ENCODE data around the gene NINJ1.
A peak's percentile ranks its signal among the peaks of the same experiment; 100 is the strongest.

The NINJ1 gene

GRCh38 chr9:93134015-93134739 is at the start of gene NINJ1:
Gene NINJ1, minus strand, starts transcription at chr9:93134251. Its CDS starts 34 bp downstream, at chr9:93134217.
- H3K9ac ChIP-seq (ENCODE audit: low read length in 5 of 5), result peak within 1 kb of the TSS; percentile 68 to 96 (median 84)
- H3K4me1 ChIP-seq (ENCODE audit: control insufficient read depth in 5 of 5, insufficient read depth in 5 of 5, low read length in 5 of 5), result peaks cover 10 to 68% (median 59%) of the 10 kb centered on the region in 5 donors
- peak within 1 kb of the TSS; percentile 74 to 84 (median 77) for H3K4me3 ChIP-seq (ENCODE audit: low read depth in 1 of 5, low read length in 5 of 5)
- peaks cover 0 to 6% (median 5%) of the 10 kb centered on the region in 5 donors for H3K9me3 ChIP-seq (ENCODE audit: control insufficient read depth in 5 of 5, low read length in 5 of 5)
- no peaks in the 10 kb centered on the region for H3K36me3 ChIP-seq (ENCODE audit: control insufficient read depth in 5 of 5, insufficient read depth in 5 of 5, low read length in 5 of 5)
- H3K27me3 ChIP-seq (ENCODE audit: control insufficient read depth in 5 of 5, insufficient read depth in 4 of 5, low read length in 5 of 5), result peaks cover 0 to 4% (median 0%) of the 10 kb centered on the region in 5 donors
- H3K27ac ChIP-seq (ENCODE audit: low read depth, low read length), result peak within 1 kb of the TSS; percentile 88

DNA sequence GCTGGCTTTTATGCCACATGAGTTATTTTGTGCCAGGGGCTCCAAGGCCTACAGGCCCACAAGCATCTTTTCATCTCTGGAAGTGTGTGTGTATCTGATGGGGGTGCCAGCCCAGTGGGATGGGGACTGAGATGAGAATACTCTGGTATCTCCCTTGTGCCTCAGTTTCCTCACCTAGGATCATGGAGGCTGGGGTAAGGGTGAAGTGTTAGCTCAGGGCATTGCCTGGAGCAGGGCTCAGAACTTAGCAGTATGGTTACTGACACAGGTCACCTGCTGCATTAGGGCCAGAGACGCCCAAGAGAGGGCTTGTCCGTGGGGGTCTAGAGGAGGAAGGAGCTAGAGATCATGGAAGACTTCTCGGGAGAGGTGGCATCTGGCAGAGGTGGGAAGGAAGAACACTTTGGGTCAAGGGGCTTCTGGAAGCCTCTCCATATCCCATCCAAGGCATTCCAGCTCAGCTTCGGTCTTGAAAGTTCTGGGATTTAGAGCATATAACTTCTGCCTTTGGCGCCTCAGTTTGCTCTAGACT is 49.1 kb upstream of the NINJ1 start:
- Histone ChIP-seq H3K9me3 (ENCODE audit: control insufficient read depth in 5 of 5, low read length in 5 of 5) (no peaks in the 10 kb centered on the region), H3K9ac (ENCODE audit: low read length in 5 of 5) (no peak overlapping the region), H3K27ac (ENCODE audit: low read depth, low read length) (no peak overlapping the region), H3K4me3 (ENCODE audit: low read depth in 1 of 5, low read length in 5 of 5) (peak overlapping the region in 4 of 5 donors; percentile 22 to 61 (median 49)), H3K36me3 (ENCODE audit: control insufficient read depth in 5 of 5, insufficient read depth in 5 of 5, low read length in 5 of 5) (no peaks in the 10 kb centered on the region), H3K27me3 (ENCODE audit: control insufficient read depth in 5 of 5, insufficient read depth in 4 of 5, low read length in 5 of 5) (peaks cover 22 to 47% (median 42%) of the 10 kb centered on the region in 5 donors), H3K4me1 (ENCODE audit: control insufficient read depth in 5 of 5, insufficient read depth in 5 of 5, low read length in 5 of 5) (peaks cover 2 to 14% (median 10%) of the 10 kb centered on the region in 5 donors)

DNA sequence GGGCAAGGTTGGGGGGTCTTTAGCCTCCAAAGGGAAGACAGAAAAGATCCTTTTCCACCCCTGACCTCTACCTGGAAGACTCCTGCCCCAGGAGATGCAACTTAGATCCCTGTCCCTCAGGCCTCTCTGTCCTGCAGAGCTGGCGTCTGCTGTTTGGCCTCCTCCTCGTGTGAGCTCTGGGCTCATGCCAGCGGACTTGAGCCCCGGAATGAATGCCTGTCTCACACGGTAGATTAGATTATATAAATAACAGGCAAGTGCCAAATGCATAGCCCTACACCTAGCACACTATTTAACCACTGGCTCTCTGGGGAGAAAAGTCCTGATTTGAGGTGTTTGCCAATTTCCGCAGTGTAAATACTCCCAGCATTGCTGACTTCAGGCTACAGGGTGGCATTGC is 48.5 kb upstream of the NINJ1 start:
- no peak overlapping the region for H3K4me3 ChIP-seq (ENCODE audit: low read depth in 1 of 5, low read length in 5 of 5)
- no peaks in the 10 kb centered on the region for H3K36me3 ChIP-seq (ENCODE audit: control insufficient read depth in 5 of 5, insufficient read depth in 5 of 5, low read length in 5 of 5)
- H3K9ac ChIP-seq (ENCODE audit: low read length in 5 of 5), result no peak overlapping the region
- no peak overlapping the region for H3K27ac ChIP-seq (ENCODE audit: low read depth, low read length)
- peaks cover 2 to 14% (median 10%) of the 10 kb centered on the region in 5 donors for H3K4me1 ChIP-seq (ENCODE audit: control insufficient read depth in 5 of 5, insufficient read depth in 5 of 5, low read length in 5 of 5)
- H3K9me3 ChIP-seq (ENCODE audit: control insufficient read depth in 5 of 5, low read length in 5 of 5), result no peaks in the 10 kb centered on the region
- H3K27me3 ChIP-seq (ENCODE audit: control insufficient read depth in 5 of 5, insufficient read depth in 4 of 5, low read length in 5 of 5), result peaks cover 22 to 46% (median 38%) of the 10 kb centered on the region in 5 donors

- Histone ChIP-seq H3K9me3 (ENCODE audit: control insufficient read depth in 5 of 5, low read length in 5 of 5) (no peaks in the 10 kb centered on the region), H3K9ac (ENCODE audit: low read length in 5 of 5) (no peak overlapping the region), H3K27ac (ENCODE audit: low read depth, low read length) (no peak overlapping the region), H3K4me1 (ENCODE audit: control insufficient read depth in 5 of 5, insufficient read depth in 5 of 5, low read length in 5 of 5) (peaks cover 2 to 14% (median 10%) of the 10 kb centered on the region in 5 donors), H3K27me3 (ENCODE audit: control insufficient read depth in 5 of 5, insufficient read depth in 4 of 5, low read length in 5 of 5) (peaks cover 22 to 41% (median 34%) of the 10 kb centered on the region in 5 donors), H3K36me3 (ENCODE audit: control insufficient read depth in 5 of 5, insufficient read depth in 5 of 5, low read length in 5 of 5) (no peaks in the 10 kb centered on the region), H3K4me3 (ENCODE audit: low read depth in 1 of 5, low read length in 5 of 5) (no peak overlapping the region)
These were observed 47.8 kb upstream of the NINJ1 start for GRCh38 chr9:93181672-93182435.

- Histone ChIP-seq H3K27me3 (ENCODE audit: control insufficient read depth in 5 of 5, insufficient read depth in 4 of 5, low read length in 5 of 5) (peaks cover 22 to 41% (median 34%) of the 10 kb centered on the region in 5 donors), H3K4me3 (ENCODE audit: low read depth in 1 of 5, low read length in 5 of 5) (no peak overlapping the region), H3K9me3 (ENCODE audit: control insufficient read depth in 5 of 5, low read length in 5 of 5) (no peaks in the 10 kb centered on the region), H3K36me3 (ENCODE audit: control insufficient read depth in 5 of 5, insufficient read depth in 5 of 5, low read length in 5 of 5) (no peaks in the 10 kb centered on the region), H3K4me1 (ENCODE audit: control insufficient read depth in 5 of 5, insufficient read depth in 5 of 5, low read length in 5 of 5) (peaks cover 2 to 14% (median 10%) of the 10 kb centered on the region in 5 donors), H3K27ac (ENCODE audit: low read depth, low read length) (no peak overlapping the region), H3K9ac (ENCODE audit: low read length in 5 of 5) (no peak overlapping the region)
These were observed 46.9 kb upstream of the NINJ1 start for GRCh38 chr9:93180938-93181337.

GRCh38 chr9:93178851-93179786 is 45.1 kb upstream of the NINJ1 start:
- Histone ChIP-seq H3K27me3 (ENCODE audit: control insufficient read depth in 5 of 5, insufficient read depth in 4 of 5, low read length in 5 of 5) (peaks cover 15 to 34% (median 30%) of the 10 kb centered on the region in 5 donors), H3K9ac (ENCODE audit: low read length in 5 of 5) (no peak overlapping the region), H3K4me1 (ENCODE audit: control insufficient read depth in 5 of 5, insufficient read depth in 5 of 5, low read length in 5 of 5) (peaks cover 2 to 7% (median 6%) of the 10 kb centered on the region in 5 donors), H3K4me3 (ENCODE audit: low read depth in 1 of 5, low read length in 5 of 5) (no peak overlapping the region), H3K9me3 (ENCODE audit: control insufficient read depth in 5 of 5, low read length in 5 of 5) (no peaks in the 10 kb centered on the region), H3K27ac (ENCODE audit: low read depth, low read length) (no peak overlapping the region), H3K36me3 (ENCODE audit: control insufficient read depth in 5 of 5, insufficient read depth in 5 of 5, low read length in 5 of 5) (no peaks in the 10 kb centered on the region)

- Histone ChIP-seq H3K9ac (ENCODE audit: low read length in 5 of 5) (no peak overlapping the region), H3K4me3 (ENCODE audit: low read depth in 1 of 5, low read length in 5 of 5) (no peak overlapping the region), H3K4me1 (ENCODE audit: control insufficient read depth in 5 of 5, insufficient read depth in 5 of 5, low read length in 5 of 5) (peaks cover 0 to 5% (median 2%) of the 10 kb centered on the region in 5 donors), H3K27ac (ENCODE audit: low read depth, low read length) (no peak overlapping the region), H3K36me3 (ENCODE audit: control insufficient read depth in 5 of 5, insufficient read depth in 5 of 5, low read length in 5 of 5) (no peaks in the 10 kb centered on the region), H3K9me3 (ENCODE audit: control insufficient read depth in 5 of 5, low read length in 5 of 5) (no peaks in the 10 kb centered on the region), H3K27me3 (ENCODE audit: control insufficient read depth in 5 of 5, insufficient read depth in 4 of 5, low read length in 5 of 5) (peaks cover 5 to 29% (median 20%) of the 10 kb centered on the region in 5 donors)
These were observed 43.6 kb upstream of the NINJ1 start for GRCh38 chr9:93177676-93178075.

DNA sequence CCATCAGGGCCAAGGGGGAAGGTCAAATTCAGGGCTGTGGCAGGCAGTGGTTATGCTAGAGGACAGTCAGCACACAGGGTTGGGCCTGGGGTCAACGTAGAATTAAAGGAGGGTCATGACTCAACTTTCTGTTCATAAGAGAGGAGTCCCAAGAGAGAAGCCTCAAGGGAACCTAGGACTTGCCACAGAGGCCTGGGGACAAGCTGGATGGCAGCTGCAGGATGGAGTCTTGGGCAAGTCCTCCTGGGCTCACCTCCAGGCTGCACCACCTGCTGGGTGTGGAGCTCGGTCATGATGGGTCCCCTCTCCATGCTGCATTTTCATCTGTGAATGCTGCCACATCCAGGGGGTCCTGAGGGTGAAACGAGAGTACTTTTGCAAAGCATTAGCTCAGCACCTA is 40.9 kb upstream of the NINJ1 start:
- Histone ChIP-seq H3K27me3 (ENCODE audit: control insufficient read depth in 5 of 5, insufficient read depth in 4 of 5, low read length in 5 of 5) (peaks cover 0 to 10% (median 6%) of the 10 kb centered on the region in 5 donors), H3K4me1 (ENCODE audit: control insufficient read depth in 5 of 5, insufficient read depth in 5 of 5, low read length in 5 of 5) (peaks cover 0 to 5% (median 0%) of the 10 kb centered on the region in 5 donors), H3K9me3 (ENCODE audit: control insufficient read depth in 5 of 5, low read length in 5 of 5) (no peaks in the 10 kb centered on the region), H3K27ac (ENCODE audit: low read depth, low read length) (no peak overlapping the region), H3K9ac (ENCODE audit: low read length in 5 of 5) (no peak overlapping the region), H3K36me3 (ENCODE audit: control insufficient read depth in 5 of 5, insufficient read depth in 5 of 5, low read length in 5 of 5) (no peaks in the 10 kb centered on the region), H3K4me3 (ENCODE audit: low read depth in 1 of 5, low read length in 5 of 5) (no peak overlapping the region)

- H3K4me3 ChIP-seq (ENCODE audit: low read depth in 1 of 5, low read length in 5 of 5), result no peak overlapping the region
- H3K9me3 ChIP-seq (ENCODE audit: control insufficient read depth in 5 of 5, low read length in 5 of 5), result no peaks in the 10 kb centered on the region
- H3K36me3 ChIP-seq (ENCODE audit: control insufficient read depth in 5 of 5, insufficient read depth in 5 of 5, low read length in 5 of 5), result no peaks in the 10 kb centered on the region
- peaks cover 0 to 8% (median 6%) of the 10 kb centered on the region in 5 donors for H3K27me3 ChIP-seq (ENCODE audit: control insufficient read depth in 5 of 5, insufficient read depth in 4 of 5, low read length in 5 of 5)
- H3K4me1 ChIP-seq (ENCODE audit: control insufficient read depth in 5 of 5, insufficient read depth in 5 of 5, low read length in 5 of 5), result peaks cover 0 to 5% (median 0%) of the 10 kb centered on the region in 5 donors
- no peak overlapping the region for H3K27ac ChIP-seq (ENCODE audit: low read depth, low read length)
- no peak overlapping the region for H3K9ac ChIP-seq (ENCODE audit: low read length in 5 of 5)
These were observed 39.5 kb upstream of the NINJ1 start for GRCh38 chr9:93173365-93174051.
